Aorta (tissue), 5 donors: ENCODE results near the gene TWNK. TPM values are rescaled to one million over a fixed set of nuclear protein-coding genes. Genes with fewer than 3 reads are reported as not detected.

Experiments
- ATAC-seq: fragments of 200-7000 bp; cut with Tn5 transposase; one replicate; pipeline ENCODE4 v1.9.1; 2022; ENCODE audit warnings: moderate library complexity; ENCODE audit not compliant: low FRiP score
- DNase-seq, 2 donors: peaks; one replicate each; pipeline ENCODE4 v3.0.0-alpha.2; 2020
- H3K27ac ChIP-seq, 2 donors: one replicate each; pipeline ENCODE4 v1.5.1; 2013; ENCODE audit warnings: low read length in 2 of 2, mild to moderate bottlenecking in 2 of 2, moderate library complexity in 2 of 2, control low read depth in 1 of 2, inconsistent platforms in 1 of 2, low read depth in 1 of 2
- H3K27me3 ChIP-seq, 2 donors: one replicate each; pipeline ENCODE4 v1.6.1; 2013; ENCODE audit warnings: control low read depth in 1 of 2, low read length in 1 of 2, mild to moderate bottlenecking in 1 of 2, moderate library complexity in 1 of 2; ENCODE audit not compliant: insufficient read depth in 2 of 2, control insufficient read depth in 1 of 2
- H3K36me3 ChIP-seq, 2 donors: one replicate each; pipeline ENCODE4 v1.6.1; 2013; ENCODE audit warnings: control low read depth in 1 of 2, low read length in 1 of 2, mild to moderate bottlenecking in 1 of 2; ENCODE audit not compliant: insufficient read depth in 2 of 2, control insufficient read depth in 1 of 2
- H3K4me1 ChIP-seq, 2 donors: one replicate each; pipeline ENCODE4 v1.6.1; 2013; ENCODE audit warnings: low read length in 2 of 2, control low read depth in 1 of 2, mild to moderate bottlenecking in 1 of 2, moderate library complexity in 1 of 2; ENCODE audit not compliant: insufficient read depth in 2 of 2, control insufficient read depth in 1 of 2
- H3K4me3 ChIP-seq, 2 donors: one replicate each; pipeline ENCODE4 v1.5.1; 2013; ENCODE audit warnings: low read length in 2 of 2, control low read depth in 1 of 2, mild to moderate bottlenecking in 1 of 2
- H3K9me3 ChIP-seq: one replicate; pipeline ENCODE4 v1.6.1; 2013; ENCODE audit warnings: mild to moderate bottlenecking, low read length; ENCODE audit not compliant: control insufficient read depth
- WGBS, 2 donors: extraction: QIAGEN DNeasy Blood & Tissue Kit; methylation state at CpG; one replicate each; pipeline ENCODE4 v1.1.7; 2013; 5-methylcytosine and 5-hydroxymethylcytosine counted together
- intact Hi-C, 2 donors: fragments of 100-400 bp; cut with DNase I; formaldehyde crosslinking; loops; one replicate each; pipeline versions ENCODE4 v1.14.2 to v1.15.0; 2022
- polyA plus RNA-seq, 2 donors: library from polyadenylated mRNA; stranded (reverse); fragments of 200-250 nt; gene quantifications; one replicate each; pipeline ENCODE4 v1.2.3, GENCODE V29; 2013
- total RNA-seq, 2 donors: library from RNA; stranded (reverse); fragmentation: NEBNext Ultra II Directional; extraction: Animal tissue kit (Norgen Biotek cat#: 25700); gene quantifications; one replicate each; pipeline ENCODE4 v1.2.1, GENCODE V29; 2021
- donor health status: healthy with polysubstance abuse.
- donor health status: Bipolar disorder and iron deficiency.
- donor health status: DM: no; HTN: no; CAD: no.
- donor health status: DM: no; HTN: no; CAD: no.
- donor health status: DM: yes; HTN: yes; CAD: no.

Gene TWNK
- total and polyA plus RNA-seq, 4 donors, result 3.0 to 5.7 (median 4.6) TPM

DNA sequence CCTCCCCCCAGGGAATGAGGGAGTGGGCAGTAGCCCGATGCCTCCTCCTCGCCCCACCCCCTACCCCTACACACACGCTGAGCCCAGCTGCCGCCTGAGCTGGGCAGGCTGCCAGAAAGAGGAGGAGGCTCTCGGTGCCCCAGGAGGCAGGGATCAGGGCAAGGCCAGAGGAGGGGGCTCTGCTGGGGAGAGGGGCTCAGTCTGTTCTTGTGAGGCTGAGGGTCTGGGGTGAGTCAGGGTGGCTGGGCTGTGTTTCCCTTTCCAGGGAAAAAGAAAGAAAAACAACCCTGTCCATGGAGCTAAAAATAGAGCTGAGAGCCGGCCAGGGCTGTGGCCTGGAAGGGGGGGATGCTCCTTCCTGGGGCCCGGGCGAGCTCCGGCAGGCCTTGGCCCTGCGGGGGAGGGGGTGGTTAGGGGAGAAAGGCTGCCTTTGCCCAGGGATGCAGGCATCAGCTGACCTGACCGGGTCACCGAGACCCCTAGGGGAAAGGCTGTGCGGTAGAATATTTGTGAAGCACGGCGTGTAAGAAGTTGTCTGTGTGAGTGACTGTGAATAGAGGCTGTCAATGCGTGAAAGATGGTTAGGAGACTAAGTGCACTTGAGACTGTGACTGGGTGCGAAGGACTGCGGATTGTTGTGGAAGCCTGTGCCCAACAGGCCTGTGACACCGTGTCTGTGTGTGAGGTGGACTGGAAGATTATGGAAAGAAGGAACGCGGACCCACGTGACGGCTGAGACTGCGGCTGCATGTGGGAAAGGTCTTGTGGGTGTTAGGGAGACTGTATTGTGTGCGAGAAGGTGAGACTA lies 11.0 kb downstream of the TWNK start:
- peak; percentile 66 for ATAC-seq
- no peaks in the 10 kb centered on the region for H3K4me1 ChIP-seq
- DNase-seq, result peak; percentile 92
- no peaks in the 10 kb centered on the region for H3K36me3 ChIP-seq
- no peaks in the 10 kb centered on the region for H3K9me3 ChIP-seq
- intact Hi-C loops, result loop anchor here (2.0 to 5.0 kb wide), 3 partner anchors 14 to 69 kb away; partner anchors contain the start of genes PDZD7 (in 1 of the 2) and SFXN3 (in 1 of the 2)
- peak overlapping the region; percentile 46 to 69 for H3K4me3 ChIP-seq
- H3K27me3 ChIP-seq, result no peaks in the 10 kb centered on the region
- H3K27ac ChIP-seq, result peak overlapping the region; percentile 30 to 99
- WGBS, 2 donors, result 0 to 1% methylated on average over 25 of the region's 25 CpGs

DNA sequence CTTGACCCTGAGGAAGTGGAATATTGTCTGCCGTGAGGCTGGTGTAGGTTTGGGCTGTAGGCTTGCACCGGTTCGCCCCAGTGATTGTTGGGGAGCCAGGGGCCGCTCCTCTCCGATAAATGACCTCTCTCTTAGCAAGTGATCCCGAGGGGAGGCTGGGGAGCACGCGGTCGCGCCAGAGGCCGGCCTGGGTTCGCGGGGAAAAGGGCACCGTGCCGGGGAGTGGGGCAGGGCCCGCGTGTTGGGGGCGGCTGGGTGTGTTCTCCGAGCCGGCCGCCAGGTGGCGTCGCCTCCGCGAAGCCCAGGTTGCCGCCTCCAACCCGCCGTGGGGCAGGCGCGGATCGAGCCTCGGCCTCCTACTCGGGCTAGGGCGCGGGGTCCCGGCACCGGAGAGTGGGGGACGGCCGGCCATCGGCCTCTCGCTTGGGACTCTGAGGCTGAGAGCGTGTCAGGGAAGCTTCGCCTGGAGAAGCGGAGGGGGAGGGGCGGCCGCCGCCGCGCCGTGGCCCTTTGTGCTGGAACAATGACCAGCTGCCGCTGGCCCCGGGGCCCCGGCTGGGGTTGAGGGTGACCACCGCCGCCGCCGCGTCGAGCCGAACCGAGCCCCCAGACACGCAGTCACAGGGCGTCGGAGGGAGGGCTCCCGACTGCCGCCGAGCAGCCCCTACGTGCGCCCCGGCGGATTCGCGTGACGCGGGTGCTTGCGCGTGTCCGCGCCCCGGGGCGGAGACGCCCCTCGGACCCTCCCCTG lies 11.8 kb downstream of the TWNK start:
- 0% methylated on average over 57 to 83 of the region's 83 CpGs for WGBS, 2 donors
- intact Hi-C loops, result loop anchor here (2.0 to 5.0 kb wide), 3 partner anchors 14 to 68 kb away; partner anchors contain the start of genes PDZD7 (in 1 of the 2) and SFXN3 (in 1 of the 2)
- Histone ChIP-seq H3K27ac (peak overlapping the region; percentile 85 to 99), H3K4me3 (peak overlapping the region; percentile 69), H3K4me1 (no peaks in the 10 kb centered on the region), H3K27me3 (no peaks in the 10 kb centered on the region), H3K9me3 (no peaks in the 10 kb centered on the region), H3K36me3 (peaks cover 0 to 2% of the 10 kb centered on the region in 2 donors)
- ATAC-seq, result peak; percentile 90
- peak; percentile 91 to 95 for DNase-seq

DNA sequence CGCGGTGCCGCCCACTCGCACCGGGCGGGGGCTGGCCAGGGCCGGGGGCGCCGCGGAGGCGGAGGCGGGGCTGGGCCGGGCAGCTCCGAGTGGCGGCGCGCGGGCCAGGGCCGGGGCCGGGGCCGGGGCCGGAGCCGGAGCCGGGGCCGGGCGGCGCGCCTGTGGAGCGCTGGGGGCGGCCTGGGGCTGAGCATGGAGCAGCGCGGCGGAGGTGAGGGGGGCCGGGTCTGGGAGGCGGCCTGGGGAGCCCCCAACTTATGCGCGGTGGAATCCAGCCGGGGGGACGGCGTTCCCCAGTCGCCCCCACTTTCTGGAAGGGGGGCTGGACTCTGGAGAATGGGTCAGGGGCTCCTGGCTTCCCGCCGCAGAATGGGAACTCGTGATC lies 12.4 kb downstream of the TWNK start, which contains the start of gene LZTS2:
TSS of gene LZTS2 (plus strand) at position 67 of the 385 bp plus-strand sequence. CDS start 2,731 bp downstream, outside the sequence.
- WGBS, 2 donors, result 1 to 2% methylated on average over 11 to 44 of the region's 44 CpGs
- Histone ChIP-seq H3K4me3 (peak within 1 kb of the TSS; percentile 69), H3K9me3 (no peaks in the 10 kb centered on the region), H3K36me3 (peaks cover 0 to 2% of the 10 kb centered on the region in 2 donors), H3K27ac (peak within 1 kb of the TSS; percentile 85 to 99), H3K27me3 (no peaks in the 10 kb centered on the region), H3K4me1 (no peaks in the 10 kb centered on the region)
- no peak for DNase-seq
- no peak for ATAC-seq
- intact Hi-C loops, result loop anchor here (2.0 to 5.0 kb wide), 3 partner anchors 13 to 68 kb away; partner anchors contain the start of genes PDZD7 (in 1 of the 2) and SFXN3 (in 1 of the 2)

DNA sequence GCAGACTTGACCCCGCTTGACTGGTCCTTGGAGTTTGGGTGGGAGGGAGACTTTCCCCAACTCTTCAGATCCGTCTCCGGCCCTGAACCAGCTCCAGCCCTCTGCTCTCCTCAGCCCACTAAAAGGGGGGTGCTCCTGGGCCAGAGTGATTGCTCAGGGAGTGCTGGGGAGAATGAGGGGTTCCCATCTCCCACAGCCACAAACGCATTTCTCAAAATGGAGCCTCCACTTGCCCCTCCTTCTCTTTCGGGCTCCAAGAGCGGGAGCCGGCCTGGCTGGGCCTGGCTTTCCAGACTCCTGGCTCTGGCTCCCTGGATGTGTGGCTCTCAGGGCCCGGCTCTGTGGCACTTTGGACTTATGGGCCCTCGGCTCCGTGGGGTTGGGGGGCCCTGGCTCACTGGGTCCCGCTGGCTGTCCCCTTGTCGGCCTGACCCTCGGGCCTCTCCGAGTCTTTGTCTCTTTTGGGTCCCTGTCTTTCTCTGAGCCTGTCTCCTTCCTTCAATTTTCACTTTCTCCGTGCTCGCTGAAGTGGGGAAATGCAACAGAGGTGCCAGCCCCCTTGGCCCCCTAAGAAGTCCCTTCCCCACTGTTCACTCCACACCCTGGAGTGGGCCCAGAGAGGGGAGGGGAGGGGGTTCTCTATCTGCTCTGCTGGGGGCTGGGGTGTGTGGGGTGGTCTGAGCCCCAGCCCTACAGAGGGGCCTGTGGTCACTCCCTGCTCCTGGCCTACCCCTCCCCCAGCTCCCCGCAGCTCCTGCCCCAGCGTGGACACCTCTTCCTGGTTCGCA lies 13.0 kb downstream of the TWNK start:
- H3K36me3 ChIP-seq, result peaks cover 0 to 2% of the 10 kb centered on the region in 2 donors
- H3K4me1 ChIP-seq, result no peaks in the 10 kb centered on the region
- DNase-seq, result peak in 1 of 2 donors; percentile 65
- 2 to 4% methylated on average over 19 of the region's 19 CpGs for WGBS, 2 donors
- H3K4me3 ChIP-seq, result peak overlapping the region; percentile 69
- no peak for ATAC-seq
- H3K27me3 ChIP-seq, result no peaks in the 10 kb centered on the region
- H3K9me3 ChIP-seq, result no peaks in the 10 kb centered on the region
- intact Hi-C loops, result no loop called here
- peak overlapping the region; percentile 85 to 89 for H3K27ac ChIP-seq

DNA sequence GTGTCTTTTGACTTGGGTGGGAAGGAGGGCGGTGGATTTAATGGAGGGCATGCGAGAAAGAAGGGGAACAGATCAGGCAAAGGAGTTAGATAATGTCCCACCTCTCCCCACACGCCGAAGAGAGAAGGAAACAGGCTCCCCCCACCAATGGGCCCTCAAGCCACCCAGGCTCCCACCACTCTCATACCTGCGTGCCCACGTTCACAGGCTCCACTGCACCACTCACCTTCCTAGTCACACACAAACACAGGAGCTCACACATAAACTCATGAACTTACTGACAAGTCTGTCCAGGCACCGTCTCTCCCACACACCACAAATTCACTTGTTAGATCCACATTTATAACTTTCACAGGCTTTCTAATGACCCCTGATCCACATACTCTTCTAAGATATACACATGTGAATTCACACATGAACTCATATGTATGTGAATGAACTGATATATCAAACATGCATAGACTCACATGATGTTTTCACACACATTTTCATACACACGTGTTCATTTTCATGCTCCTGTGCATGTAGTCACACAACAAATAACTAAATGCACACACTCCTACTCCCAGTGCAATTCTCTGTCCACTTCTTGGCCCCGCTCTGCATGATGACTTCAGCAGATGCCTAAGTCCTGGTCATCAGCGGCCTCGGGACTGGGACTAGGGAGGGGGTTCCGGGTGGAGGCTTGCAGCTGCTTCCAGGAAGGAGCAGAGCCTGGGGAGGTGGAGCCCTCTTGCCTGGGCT lies 13.7 kb downstream of the TWNK start:
- DNase-seq (peak; percentile 95 to 96), ATAC-seq (peak; percentile 58)
- H3K36me3 ChIP-seq, result peaks cover 0 to 2% of the 10 kb centered on the region in 2 donors
- intact Hi-C loops, result no loop called here
- H3K27ac ChIP-seq, result peak overlapping the region; percentile 85 to 90
- 10 to 14% methylated on average over 11 to 12 of the region's 12 CpGs for WGBS, 2 donors
- H3K4me1 ChIP-seq, result no peaks in the 10 kb centered on the region
- H3K9me3 ChIP-seq, result no peaks in the 10 kb centered on the region
- H3K27me3 ChIP-seq, result no peaks in the 10 kb centered on the region
- peak overlapping the region; percentile 69 for H3K4me3 ChIP-seq

DNA sequence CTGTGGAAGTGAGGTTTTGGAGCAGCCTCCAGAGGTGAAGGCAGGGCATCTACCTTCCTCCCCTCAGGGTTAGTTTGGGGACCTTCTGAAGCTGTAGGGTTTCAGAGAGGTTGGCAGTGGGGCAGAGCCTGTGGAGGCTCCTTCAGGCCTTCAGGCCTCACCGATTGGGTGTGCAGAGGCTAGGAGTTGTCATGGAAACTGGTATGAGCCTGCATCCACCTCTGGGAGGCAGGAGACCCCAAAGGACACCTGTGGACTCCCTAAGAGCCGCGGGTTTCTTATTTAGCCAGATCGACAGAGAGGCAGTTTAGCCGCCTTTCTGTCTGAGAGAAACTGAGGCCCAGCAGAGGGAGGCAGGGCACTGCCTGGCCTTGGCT lies 14.3 kb downstream of the TWNK start:
- H3K27ac ChIP-seq, result peak overlapping the region; percentile 71 to 90
- peaks cover 0 to 5% of the 10 kb centered on the region in 2 donors for H3K36me3 ChIP-seq
- intact Hi-C loops, result no loop called here
- H3K9me3 ChIP-seq, result no peaks in the 10 kb centered on the region
- no peaks in the 10 kb centered on the region for H3K27me3 ChIP-seq
- no peaks in the 10 kb centered on the region for H3K4me1 ChIP-seq
- WGBS, 2 donors, result 44 to 47% methylated on average over 5 of the region's 5 CpGs
- no peak overlapping the region for H3K4me3 ChIP-seq
- no peak for ATAC-seq
- DNase-seq, result no peak

DNA sequence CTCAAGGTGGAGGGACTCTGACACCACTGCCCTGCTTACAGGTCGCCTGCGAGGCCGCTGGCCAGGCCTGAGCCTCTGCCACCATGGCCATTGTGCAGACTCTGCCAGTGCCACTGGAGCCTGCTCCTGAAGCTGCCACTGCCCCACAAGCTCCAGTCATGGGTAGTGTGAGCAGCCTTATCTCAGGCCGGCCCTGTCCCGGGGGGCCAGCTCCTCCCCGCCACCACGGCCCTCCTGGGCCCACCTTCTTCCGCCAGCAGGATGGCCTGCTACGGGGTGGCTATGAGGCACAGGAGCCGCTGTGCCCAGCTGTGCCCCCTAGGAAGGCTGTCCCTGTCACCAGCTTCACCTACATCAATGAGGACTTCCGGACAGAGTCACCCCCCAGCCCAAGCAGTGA lies 15.1 kb downstream of the TWNK start:
- WGBS, 2 donors, result 48 to 55% methylated on average over 11 of the region's 11 CpGs
- intact Hi-C loops, result no loop called here
- no peaks in the 10 kb centered on the region for H3K4me1 ChIP-seq
- peak overlapping the region; percentile 3 to 90 for H3K27ac ChIP-seq
- H3K36me3 ChIP-seq, result peaks cover 0 to 5% of the 10 kb centered on the region in 2 donors
- H3K4me3 ChIP-seq, result no peak overlapping the region
- no peaks in the 10 kb centered on the region for H3K9me3 ChIP-seq
- no peak for DNase-seq
- no peak for ATAC-seq
- H3K27me3 ChIP-seq, result no peaks in the 10 kb centered on the region
